ENCODE results near the gene IRAK1. TPM values are rescaled to one million over a fixed set of nuclear protein-coding genes. Genes with fewer than 3 reads are reported as not detected.
A peak's percentile ranks its signal among the peaks of the same experiment; 100 is the strongest.

Gene IRAK1
- total RNA-seq, 1 donor from 2014 or later = 73.1 TPM

DNA sequence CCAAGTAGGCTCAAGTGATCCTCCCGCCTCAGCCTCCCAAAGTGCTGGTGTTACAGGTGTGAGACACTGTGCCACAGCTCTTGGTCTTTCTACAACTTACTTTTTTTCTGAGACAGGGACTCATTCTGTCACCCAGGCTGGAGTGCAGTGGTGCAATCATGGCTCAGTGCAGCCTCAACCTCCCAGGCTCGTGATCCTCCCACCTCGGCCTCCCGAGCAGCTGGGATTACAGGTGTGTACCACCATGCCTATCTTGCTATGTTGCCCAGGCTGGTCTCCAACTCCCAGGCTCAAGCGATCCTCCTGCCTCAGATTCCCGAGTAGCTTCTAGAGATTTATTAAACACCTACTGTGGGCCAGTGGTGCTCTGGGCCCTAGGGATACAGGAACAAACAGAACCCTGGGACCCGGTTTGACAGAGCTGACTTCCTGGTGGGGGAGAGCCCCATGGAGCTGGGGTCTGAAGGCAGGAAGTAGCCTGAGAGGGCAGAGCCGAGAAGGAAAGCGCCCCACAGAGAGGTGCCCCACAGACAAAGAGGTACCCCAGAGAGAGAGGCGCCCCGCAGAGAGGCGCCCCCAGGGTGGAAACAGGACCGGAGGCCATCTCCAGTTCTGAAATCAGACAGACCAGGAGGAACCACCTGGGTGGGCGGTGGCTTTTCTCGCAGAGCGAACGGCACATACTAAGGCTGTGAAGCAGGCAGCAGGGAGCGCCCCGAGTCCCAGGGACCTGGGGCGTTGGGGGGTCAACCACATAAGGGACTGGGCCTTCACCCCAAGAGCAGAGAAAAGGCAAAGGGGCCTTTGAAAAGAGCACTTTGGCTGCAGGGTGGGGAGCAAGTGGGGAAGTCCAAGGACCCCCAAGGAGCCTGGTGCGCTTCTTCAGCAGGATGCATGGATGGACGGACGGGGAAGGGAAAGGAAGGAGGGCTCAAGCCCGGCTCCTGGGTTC is 5.0 kb downstream of the IRAK1 start:
- Histone ChIP-seq H3K27ac (no peak overlapping the region), H3K9me3 (no peaks in the 10 kb centered on the region), H3K4me3 (no peak overlapping the region), H3K36me3 (peaks cover 27% of the 10 kb centered on the region), H3K27me3 (ENCODE audit: low read depth) (no peaks in the 10 kb centered on the region), H3K4me1 (peaks cover 27% of the 10 kb centered on the region)
- ATAC-seq (no peak), DNase-seq (no peak)
- intact Hi-C loops (cut with DNase I) = no loop called here
- TF ChIP-seq, protein P1, sequence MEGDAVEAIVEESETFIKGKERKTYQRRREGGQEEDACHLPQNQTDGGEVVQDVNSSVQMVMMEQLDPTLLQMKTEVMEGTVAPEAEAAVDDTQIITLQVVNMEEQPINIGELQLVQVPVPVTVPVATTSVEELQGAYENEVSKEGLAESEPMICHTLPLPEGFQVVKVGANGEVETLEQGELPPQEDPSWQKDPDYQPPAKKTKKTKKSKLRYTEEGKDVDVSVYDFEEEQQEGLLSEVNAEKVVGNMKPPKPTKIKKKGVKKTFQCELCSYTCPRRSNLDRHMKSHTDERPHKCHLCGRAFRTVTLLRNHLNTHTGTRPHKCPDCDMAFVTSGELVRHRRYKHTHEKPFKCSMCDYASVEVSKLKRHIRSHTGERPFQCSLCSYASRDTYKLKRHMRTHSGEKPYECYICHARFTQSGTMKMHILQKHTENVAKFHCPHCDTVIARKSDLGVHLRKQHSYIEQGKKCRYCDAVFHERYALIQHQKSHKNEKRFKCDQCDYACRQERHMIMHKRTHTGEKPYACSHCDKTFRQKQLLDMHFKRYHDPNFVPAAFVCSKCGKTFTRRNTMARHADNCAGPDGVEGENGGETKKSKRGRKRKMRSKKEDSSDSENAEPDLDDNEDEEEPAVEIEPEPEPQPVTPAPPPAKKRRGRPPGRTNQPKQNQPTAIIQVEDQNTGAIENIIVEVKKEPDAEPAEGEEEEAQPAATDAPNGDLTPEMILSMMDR (IDR thresholded peaks at IDR 0.05) = no peak

DNA sequence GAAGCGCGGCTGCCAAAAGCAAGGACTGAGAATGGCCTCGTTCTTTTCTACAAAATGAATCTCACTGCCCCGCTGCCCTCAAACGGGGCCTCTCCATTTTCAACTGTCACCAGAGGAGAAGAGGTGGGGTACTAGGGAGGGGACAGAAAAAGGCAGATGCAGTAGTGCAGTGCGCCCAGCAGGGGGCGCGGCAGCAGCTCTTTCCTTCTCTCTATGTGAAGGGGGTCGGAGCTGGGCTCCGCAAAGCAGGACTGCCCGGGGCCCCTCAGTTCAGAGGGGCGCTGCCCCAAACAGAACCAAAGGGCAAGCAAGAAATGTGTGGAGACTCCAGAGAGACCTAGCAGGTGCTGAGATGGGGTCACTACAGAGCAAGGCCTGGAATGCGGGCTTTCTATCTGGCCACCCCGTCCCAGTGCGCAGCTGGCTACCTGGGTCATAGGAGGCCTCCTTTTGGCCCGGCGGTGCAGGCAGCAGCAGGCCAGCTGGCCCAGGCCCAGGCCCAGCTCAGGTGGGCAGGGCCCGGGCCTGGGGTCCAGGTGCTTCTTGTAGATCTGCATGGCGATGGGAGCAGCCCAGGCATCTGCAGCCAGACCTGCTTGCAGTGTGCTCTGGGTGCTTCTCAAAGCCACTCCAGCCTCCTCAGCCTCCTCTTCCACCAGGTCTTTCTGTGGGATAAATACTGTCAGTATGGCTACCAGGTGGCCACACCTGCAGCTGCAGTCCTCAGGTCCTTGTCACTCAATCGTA is 5.9 kb downstream of the IRAK1 start:
- no peaks in the 10 kb centered on the region for H3K27me3 ChIP-seq (ENCODE audit: low read depth)
- H3K36me3 ChIP-seq = peaks cover 27% of the 10 kb centered on the region
- DNase-seq = peak; percentile 56
- no peak overlapping the region for H3K27ac ChIP-seq
- no peaks in the 10 kb centered on the region for H3K9me3 ChIP-seq
- no peak overlapping the region for H3K4me3 ChIP-seq
- intact Hi-C loops (cut with DNase I) = no loop called here
- TF ChIP-seq, protein P1 (IDR thresholded peaks at IDR 0.05) = peak; percentile 84
- H3K4me1 ChIP-seq = peaks cover 26% of the 10 kb centered on the region
- ATAC-seq = peak; percentile 64 to 73

DNA sequence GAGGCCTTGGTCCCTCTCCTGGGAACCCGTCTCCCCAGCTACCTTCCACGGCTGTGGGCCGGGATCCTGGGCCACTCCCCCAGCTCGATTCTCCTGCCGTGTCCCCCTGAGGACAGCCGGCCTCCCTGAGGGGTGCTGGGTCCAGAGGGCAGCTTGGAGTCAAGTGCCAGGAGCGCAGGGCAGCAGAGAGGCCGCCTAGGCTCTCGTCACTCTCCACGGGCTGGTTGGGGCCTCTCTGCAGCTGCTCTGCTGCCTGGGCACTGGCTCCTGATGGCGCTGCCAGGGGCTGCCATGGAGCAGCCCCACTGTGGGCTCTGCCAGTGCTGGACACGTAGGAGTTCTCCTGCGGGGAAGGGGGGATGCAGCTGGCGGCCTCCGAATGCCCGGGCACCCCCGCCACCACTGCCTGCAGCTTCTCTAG is 6.7 kb downstream of the IRAK1 start:
- Histone ChIP-seq H3K4me1 (peaks cover 18% of the 10 kb centered on the region), H3K36me3 (peaks cover 26% of the 10 kb centered on the region), H3K27me3 (ENCODE audit: low read depth) (no peaks in the 10 kb centered on the region), H3K9me3 (no peaks in the 10 kb centered on the region), H3K4me3 (no peak overlapping the region), H3K27ac (no peak overlapping the region)
- DNase-seq (no peak), ATAC-seq (peak in 1 of 2 donors; percentile 5)
- intact Hi-C loops (cut with DNase I) = no loop called here
- TF ChIP-seq, protein P1 (IDR thresholded peaks at IDR 0.05) = no peak

DNA sequence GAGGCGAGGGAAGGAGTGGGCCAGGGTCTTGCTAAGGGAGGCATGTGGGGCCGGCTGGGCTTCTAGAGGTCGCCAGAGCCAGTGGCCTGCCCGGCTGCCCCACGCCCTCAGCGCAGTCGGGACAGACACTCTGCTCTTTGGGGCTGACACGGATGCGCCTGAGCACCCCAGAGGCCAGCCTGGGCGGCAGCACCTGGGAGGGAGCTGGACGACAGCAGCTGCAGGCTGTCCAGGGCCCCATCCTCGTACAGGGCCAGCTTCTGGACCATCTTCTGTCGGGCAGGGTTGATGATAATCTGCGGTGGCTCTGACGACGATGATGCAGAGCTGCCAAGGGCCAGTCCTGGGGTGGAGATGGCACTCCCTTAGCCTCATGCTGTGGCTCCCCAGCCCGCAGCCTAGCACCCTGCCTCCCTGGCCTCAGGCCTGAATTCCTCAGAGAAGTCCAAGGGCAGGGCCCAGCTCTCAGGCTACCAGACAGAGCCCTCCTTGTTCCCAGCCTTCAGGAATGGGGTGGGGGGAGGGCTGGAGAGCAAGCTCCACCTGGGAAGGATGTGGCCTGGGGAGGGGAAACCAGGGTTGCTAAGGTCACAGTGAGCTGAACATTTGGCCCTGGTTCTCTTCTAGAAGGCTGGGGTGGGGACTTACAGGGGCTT is 7.2 kb downstream of the IRAK1 start:
- DNase-seq (peak; percentile 60), ATAC-seq (peak; percentile 55 to 68)
- no peak overlapping the region for H3K4me3 ChIP-seq
- H3K4me1 ChIP-seq = peaks cover 14% of the 10 kb centered on the region
- no peaks in the 10 kb centered on the region for H3K9me3 ChIP-seq
- H3K27me3 ChIP-seq (ENCODE audit: low read depth) = no peaks in the 10 kb centered on the region
- TF ChIP-seq, protein P1 (IDR thresholded peaks at IDR 0.05) = no peak
- peaks cover 23% of the 10 kb centered on the region for H3K36me3 ChIP-seq
- H3K27ac ChIP-seq = peak overlapping the region; percentile 11
- intact Hi-C loops (cut with DNase I) = no loop called here
